Inferior parietal cortex (tissue), 1 donor: Measurements from ENCODE around the gene BTG2.
A peak's percentile ranks its signal among the peaks of the same experiment; 100 is the strongest.

Experiments
- DNase-seq: peaks from one replicate; pipeline ENCODE4 v3.0.0-alpha.2; 2016; ENCODE audit errors: extremely low spot score

The BTG2 gene

GRCh38 chr1:203316626-203317093, 11.3 kb downstream of the BTG2 start:
- DNase-seq = no peak

DNA sequence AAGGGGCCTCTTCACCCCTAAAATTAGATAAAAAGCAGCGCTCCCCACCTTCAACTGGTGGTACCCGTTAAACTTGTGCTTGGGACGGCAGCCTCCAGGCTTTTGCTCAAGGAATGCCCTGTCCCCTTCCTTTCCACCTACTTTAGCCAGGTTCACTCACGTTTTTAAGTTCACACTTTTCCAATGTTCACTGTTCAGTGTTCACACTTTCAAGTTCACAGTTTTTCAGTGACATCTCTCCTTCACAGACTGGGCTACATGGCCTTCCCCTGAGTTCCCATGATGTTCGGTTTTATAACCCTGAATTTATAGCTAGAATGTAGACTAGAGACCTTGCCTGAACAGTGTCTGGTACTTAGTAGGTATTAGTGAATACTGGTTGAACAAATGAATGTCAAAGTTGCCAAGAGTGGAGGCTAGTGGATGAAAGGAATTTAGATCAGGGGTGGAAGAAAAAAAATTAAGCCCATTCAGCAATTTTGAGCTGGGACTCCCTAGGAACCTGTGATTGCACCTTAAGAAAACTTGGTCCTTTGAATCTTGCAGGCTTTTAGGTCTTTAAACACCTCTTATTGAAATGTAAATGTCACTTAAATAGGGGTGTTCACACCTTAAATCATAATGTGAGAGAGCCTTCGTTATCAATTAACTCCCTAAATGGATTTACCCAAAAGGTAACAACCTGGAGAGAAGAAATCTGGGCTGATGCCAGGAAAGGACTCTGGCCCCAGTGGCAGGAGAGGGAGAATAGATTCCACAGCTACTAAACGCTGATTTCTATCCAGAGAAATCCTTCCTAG, 12.3 kb downstream of the BTG2 start:
- DNase-seq = no peak

DNA sequence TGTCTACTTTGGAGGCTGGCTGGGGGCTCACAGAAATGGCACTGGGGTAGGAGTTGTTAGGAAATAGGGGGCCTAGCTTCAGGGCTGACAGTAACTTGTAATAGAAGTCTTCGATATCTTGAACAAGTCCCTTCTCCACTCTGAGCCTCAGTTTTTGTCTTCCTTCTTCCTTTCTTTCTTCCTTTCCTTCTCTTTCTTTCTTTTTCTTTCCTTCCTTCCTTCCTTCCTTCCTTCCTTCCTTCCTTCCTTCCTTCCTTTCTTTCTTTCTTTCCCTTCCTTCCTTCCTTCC, 12.9 kb downstream of the BTG2 start:
- DNase-seq = no peak

GRCh38 chr1:203320591-203321272, 15.4 kb downstream of the BTG2 start:
- DNase-seq = no peak

GRCh38 chr1:203321273-203322052, 16.1 kb downstream of the BTG2 start:
- DNase-seq = no peak

DNA sequence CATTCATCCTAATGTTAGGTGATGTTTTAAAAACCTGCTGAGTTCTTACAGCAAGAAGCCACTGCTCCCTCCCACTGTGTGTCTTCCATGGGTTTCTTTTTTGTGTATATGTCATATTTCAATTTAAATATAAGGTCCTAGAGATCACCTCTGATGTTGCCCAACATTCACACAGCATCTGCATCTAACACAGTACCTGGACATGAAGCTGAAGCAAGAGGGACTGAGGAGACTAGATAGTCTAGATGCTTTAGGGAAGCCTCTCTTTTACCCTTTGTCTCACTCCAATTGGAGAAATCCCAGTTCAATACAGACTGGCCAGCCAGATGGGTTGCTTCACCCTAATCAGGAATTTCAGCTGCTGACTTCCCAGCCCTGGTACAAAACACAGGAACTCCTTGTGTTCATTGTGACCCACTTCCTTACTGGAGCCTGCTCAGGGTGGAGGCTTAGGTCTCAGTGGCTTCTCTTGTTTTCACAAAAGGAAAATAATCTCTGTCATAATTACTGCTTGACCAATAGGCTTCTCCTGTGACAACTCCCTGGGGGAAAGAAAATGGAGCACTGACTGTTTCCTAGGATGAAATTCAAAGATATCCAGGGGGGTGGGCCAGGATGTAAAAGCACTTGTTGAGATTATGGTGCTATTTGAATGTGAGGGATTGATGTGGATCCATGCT, 17.3 kb downstream of the BTG2 start:
- no peak for DNase-seq

- no peak for DNase-seq
Observed at GRCh38 chr1:203323587-203323986, 18.3 kb downstream of the BTG2 start.

- no peak for DNase-seq
Observed at GRCh38 chr1:203324105-203325025, 19.0 kb downstream of the BTG2 start.

DNA sequence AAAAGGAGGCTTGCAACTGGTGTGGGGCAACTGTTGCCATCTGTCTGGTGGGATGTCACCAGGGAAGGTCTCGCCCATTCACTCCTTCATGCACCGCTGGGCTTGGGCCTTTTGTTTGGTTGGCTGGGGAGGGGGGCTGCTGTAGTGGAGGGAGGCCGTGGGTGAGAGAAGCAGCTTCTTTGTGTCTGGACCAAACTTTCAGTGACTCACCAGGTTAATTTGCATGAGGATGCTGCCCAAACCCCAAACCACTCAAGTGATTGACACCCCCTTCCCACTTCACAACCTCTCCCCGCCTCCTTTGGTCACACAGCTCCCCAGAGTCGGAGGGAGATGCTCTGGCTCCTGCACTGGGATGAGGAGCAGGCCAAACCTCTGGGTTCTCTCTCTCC, 19.7 kb downstream of the BTG2 start:
- no peak for DNase-seq

DNA sequence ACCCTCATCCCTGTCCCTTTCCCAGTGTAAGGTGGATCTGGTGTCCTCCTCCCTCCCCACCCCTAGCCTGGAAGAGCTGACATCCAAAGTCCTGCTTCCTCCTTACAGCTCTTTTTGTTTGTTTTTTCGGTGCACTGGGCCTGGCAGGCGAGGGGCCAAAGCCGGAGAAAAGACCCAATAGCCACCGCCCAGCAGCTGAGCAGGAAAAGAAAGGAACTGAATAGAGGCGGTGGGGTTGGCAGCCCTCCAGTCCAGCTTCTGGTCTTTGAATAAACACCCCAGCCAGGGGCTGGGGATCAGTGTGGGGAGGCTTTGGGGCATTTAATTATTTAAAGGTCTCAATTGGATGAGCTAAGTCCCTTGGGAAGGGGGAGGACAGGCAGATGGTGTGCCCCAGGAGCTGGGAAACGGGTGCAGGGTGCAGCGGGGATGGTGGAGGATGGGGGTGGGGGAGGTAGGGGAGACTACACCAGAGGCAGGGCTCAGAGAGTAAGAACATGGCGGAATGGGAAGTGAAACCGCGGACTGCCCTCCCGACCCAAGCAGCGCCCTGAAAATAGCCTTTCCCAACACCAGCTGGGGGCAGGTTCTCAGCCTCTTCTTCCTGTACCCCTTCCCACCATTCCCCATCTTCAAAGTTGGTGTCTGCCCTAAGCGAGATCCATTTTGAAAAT, 20.2 kb downstream of the BTG2 start:
- DNase-seq = no peak

DNA sequence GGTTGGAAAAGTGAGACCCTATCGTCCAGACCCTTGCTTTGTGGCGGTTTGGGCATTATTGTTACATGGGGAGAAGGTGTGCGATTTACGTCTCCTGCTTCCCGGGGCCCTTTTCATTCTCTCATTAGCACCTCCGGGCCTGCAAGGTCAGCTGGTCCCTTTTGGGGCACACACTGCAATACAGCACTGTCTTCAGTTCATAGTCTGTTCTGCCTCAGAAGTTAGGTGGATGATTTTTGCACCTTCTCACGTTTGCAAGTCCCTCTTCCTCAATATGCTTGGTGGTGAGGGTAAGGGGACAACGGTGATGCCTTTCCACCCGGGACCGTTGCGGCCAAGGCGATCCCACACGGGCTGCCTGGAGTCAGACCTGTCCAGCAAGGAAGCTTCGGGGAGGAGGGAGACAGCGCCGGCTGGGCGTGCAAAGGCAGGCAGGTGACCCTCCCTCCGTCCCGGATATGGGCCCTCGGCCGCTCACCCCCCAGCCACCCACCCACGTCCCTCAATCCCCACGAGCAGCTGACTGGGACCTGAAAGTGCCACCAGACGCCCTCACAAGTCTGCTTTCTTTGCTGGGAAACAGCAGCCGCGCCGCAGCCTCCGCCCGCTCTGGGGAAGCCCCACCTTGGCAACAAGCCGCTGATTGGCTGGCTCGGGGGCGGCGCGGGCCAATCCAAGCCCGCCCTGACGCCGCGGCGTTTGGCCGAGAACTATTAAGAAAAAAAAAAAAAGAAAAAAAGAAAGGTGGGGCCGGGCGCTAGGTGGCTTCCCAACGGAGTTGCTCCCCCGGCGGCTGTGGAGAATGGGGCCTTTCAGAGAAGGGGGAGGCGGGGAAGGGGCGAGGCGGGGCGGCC, 21.7 kb downstream of the BTG2 start:
- peak; percentile 89 for DNase-seq

DNA sequence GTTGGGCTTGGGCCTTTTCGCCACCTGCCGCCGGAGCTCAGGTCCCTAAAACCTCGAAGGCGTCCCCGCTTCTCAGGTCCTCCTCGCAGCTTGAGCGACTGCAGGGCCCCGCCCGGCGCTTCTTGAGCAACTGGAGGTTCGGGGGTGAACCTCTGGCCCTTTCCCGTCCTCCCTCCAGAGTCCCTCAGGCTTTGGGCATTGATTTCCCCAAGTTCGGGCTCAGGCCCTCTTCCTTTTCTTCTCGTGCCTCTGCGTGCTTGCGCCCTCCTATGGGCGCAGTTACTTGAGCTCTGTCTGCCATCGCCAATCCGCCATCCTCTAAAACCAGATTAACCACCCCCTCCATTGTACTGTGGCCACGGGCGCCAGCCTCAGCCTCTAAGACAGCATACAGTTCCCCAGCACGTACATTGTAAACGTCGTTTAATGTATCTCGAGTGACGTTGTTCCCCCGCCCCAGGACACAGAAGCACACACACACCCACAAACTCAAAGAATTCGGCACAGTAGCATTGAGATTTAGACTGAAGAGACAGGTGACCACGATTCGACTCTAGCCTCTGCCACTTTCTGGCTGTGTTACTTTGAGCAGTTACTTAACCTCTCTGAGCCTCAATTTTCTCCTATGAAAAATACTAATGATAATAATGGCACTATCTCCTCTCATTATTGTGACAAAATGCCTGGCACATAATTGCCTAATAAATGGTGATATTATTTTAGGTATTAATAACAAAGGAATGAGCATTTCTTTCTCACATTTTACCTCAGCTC, 22.6 kb downstream of the BTG2 start:
- DNase-seq = peak; percentile 79

DNA sequence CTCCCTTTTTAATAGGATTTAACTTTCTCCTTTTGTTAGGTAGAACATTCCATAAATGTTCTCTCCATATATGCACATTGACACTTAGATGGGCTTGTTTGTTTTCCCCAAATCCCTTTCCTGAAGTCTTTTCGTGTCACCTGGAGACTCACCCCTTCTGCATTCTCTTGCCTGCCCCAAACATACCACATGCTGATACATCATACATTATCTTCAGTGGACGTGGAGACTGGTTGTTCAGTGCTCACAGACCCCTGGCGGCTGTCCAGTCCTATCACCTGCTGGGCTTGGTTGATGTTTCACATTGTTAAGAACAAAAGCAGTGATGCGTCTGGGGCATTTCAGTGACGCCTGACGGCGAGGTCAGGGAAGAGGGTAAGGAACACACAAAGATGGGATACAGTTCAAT, 23.4 kb downstream of the BTG2 start:
- DNase-seq = no peak

- no peak for DNase-seq
Observed at GRCh38 chr1:203331224-203331623, 25.9 kb downstream of the BTG2 start.

DNA sequence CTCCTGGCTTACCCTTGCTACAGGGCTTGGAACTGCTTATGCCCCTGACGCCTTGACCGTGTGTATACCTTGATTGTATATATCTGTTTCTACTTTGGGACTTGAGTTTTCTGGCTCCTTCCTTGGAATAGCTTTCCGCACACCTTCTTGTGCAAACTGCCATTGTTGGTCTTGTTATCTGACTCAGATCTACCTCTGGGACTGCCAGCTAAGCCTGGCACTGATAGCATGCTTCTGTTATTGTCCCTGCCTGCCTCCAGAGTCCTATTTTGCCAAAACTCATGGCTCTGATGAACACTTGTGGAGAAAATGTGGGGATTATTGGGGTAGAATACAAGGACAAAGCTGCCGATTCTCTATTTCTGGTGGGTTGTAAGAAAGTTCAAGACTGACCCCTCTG, 30.2 kb downstream of the BTG2 start:
- no peak for DNase-seq

DNA sequence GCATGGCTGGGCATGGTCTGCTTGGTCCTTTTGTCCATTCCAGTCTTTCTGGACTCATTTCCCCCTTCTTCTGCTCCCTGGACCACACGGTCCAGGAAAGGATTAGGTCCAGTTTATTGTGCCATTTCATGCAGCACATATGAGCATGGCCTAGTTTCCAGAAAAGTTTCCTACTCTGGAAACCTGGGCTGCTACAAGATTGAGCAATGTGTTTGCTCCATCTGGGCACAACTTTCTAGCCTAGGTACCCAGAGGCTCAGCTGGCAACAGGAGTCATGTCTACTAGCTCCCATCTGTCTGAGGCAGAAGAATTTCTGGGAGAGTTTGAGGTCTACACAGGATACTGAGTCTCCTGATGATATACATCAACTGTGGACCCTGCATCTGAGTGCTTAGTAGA, 30.8 kb downstream of the BTG2 start:
- no peak for DNase-seq

DNA sequence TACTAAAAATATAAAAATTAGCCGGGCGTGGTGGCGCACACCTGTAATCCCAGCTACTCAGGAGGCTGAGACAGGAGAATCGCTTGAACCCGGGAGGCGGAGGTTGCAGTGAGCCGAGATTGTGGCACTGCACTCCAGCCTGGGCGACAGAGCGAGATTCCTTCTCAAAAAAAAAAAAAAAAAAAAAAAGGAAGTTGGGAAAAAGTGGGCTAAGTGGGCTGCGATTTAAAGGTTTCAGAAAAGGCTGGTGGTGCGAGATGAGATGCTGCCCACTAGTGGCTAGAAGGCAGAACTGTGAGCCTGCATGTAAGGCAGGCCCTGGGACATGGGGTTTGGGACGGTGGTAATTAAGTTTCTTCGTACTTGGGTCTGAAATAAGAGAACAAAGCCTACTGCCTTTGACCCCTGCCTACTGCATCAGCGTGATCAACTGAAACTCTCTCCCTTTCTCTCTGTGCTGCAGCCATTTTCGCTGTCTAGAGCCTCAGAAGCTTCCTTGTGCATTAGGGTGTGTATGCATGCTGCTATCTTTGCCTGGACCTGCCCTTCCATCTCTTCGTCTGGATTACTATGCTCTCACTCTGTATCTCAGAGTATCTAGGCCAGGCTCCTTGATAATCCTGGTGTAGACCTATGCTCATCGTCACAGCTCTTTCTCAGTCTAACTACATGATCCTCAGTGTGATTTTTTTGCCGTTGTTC, 33.2 kb downstream of the BTG2 start:
- DNase-seq = peak; percentile 78
